HepG2 (cell line): ENCODE measurements around the gene SBK2.
"Not testable (repeated sequence)": the region's sequence is repeated elsewhere in the genome, so short reads cannot be mapped to it uniquely, and the experiment has no call there.

Experiments used
- EEA1 ChIP-seq: sonication (generic); formaldehyde crosslinking; IDR thresholded peaks from 2 replicates; pipeline ENCODE4 v1.5.1; 2020; ENCODE audit warnings: mild to moderate bottlenecking, missing genetic modification reagents, borderline replicate concordance
- EZH2 ChIP-seq: conservative IDR thresholded peaks from 2 replicates; pipeline ENCODE4 v1.6.1; 2012; ENCODE audit warnings: mild to moderate bottlenecking, low read depth, low read length, moderate library complexity
- FOXK1 ChIP-seq: sonication (generic); formaldehyde crosslinking; IDR thresholded peaks from 2 replicates; pipeline ENCODE4 v1.4.0; 2020; ENCODE audit warnings: low read depth, missing genetic modification reagents, borderline replicate concordance
- NONO ChIP-seq, 2 experiments: fragments of 450-650 bp in 1 of 2; sonication (generic) in 1 of 2; formaldehyde crosslinking in 1 of 2; IDR thresholded peaks in 1 of 2; conservative IDR thresholded peaks in 1 of 2; 2 replicates each; pipeline versions ENCODE4 v1.6.1 to v1.8.0; 2017 to 2022; ENCODE audit warnings: mild to moderate bottlenecking in 1 of 2, missing genetic modification reagents in 1 of 2, moderate library complexity in 1 of 2
- NR3C1 ChIP-seq: sonication (generic); formaldehyde crosslinking; IDR thresholded peaks from 2 replicates; pipeline ENCODE4 v1.4.0; 2020; ENCODE audit warnings: missing genetic modification reagents
- TBP ChIP-seq: sonication (generic); formaldehyde crosslinking; IDR thresholded peaks from 2 replicates; pipeline ENCODE4 v1.5.0; 2020; ENCODE audit warnings: missing genetic modification reagents
- TF ChIP-seq, protein P1 (sequence below): sonication (generic); formaldehyde crosslinking; IDR thresholded peaks from 2 replicates; pipeline ENCODE4 v1.5.0; 2020; ENCODE audit warnings: mild to moderate bottlenecking, missing genetic modification reagents, moderate library complexity

DNA sequence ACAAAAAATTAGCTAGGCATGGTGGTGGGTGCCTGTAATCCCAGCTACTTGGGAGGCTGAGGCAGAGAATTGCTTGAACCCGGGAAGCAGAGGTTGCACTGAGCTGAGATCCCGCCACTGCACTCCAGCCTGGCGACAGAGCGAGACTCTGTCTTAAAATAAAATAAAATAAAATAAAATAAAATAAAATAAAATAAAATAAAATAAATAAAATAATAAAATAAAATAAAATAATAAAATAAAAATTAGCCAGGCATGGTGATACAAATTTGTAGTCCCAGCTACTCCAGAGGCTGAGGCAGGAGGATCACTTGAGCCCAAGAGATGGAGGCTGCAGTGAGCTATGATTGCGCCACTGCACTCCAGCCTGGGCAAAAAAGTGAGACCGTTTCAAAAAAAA is 37.0 kb upstream of the SBK2 start:
- not testable (repeated sequence) for TF ChIP-seq EEA1; EZH2; FOXK1; NONO (IDR thresholded peaks at IDR 0.05); NONO (CRISPR knock-in tag; conservative IDR thresholded peaks at IDR 0.05); NR3C1 (CRISPR knock-in tag); TBP (CRISPR knock-in tag)
- TF ChIP-seq, protein P1, sequence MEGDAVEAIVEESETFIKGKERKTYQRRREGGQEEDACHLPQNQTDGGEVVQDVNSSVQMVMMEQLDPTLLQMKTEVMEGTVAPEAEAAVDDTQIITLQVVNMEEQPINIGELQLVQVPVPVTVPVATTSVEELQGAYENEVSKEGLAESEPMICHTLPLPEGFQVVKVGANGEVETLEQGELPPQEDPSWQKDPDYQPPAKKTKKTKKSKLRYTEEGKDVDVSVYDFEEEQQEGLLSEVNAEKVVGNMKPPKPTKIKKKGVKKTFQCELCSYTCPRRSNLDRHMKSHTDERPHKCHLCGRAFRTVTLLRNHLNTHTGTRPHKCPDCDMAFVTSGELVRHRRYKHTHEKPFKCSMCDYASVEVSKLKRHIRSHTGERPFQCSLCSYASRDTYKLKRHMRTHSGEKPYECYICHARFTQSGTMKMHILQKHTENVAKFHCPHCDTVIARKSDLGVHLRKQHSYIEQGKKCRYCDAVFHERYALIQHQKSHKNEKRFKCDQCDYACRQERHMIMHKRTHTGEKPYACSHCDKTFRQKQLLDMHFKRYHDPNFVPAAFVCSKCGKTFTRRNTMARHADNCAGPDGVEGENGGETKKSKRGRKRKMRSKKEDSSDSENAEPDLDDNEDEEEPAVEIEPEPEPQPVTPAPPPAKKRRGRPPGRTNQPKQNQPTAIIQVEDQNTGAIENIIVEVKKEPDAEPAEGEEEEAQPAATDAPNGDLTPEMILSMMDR (CRISPR knock-in tag), result not testable (repeated sequence)
